SU-DHL-6 (cell line): Measurements from ENCODE around the gene ETFDH.

ENCODE experiments used
- H2AFZ ChIP-seq: fragments of 200-600 bp; sonication (generic); 2 replicates; pipeline ENCODE4 v1.6.1; 2014; ENCODE audit warnings: low read depth, mild to moderate bottlenecking, moderate library complexity, mixed read lengths, antibody characterized with exemption, low read length; ENCODE audit not compliant: severe bottlenecking
- H3F3A ChIP-seq: fragments of 200-600 bp; shearing (Covaris generic); 2 replicates; pipeline ENCODE4 v1.6.0; 2016; ENCODE audit warnings: antibody characterized with exemption, mild to moderate bottlenecking; ENCODE audit not compliant: insufficient read depth
- H3K27ac ChIP-seq: fragments of 200-600 bp; sonication (generic); 2 replicates; pipeline ENCODE4 v1.5.1; 2016; ENCODE audit warnings: low read depth, mild to moderate bottlenecking, low read length, moderate library complexity, mixed read lengths
- H3K27me3 ChIP-seq: fragments of 200-600 bp; sonication (generic), shearing (Covaris generic); 2 replicates; pipeline ENCODE4 v1.6.0; 2014; ENCODE audit warnings: mild to moderate bottlenecking, low read length
- H3K36me3 ChIP-seq: fragments of 200-600 bp; sonication (generic); 2 replicates; pipeline ENCODE4 v1.6.1; 2014; ENCODE audit warnings: mild to moderate bottlenecking, low read length, mixed read lengths
- H3K4me2 ChIP-seq: fragments of 300-600, 200-600 bp; shearing (Covaris generic), sonication (generic); 2 replicates; pipeline ENCODE4 v1.6.0; 2014; ENCODE audit warnings: low read length, low read depth, mild to moderate bottlenecking; ENCODE audit not compliant: poor library complexity, severe bottlenecking
- H3K4me3 ChIP-seq: fragments of 200-600 bp; sonication (generic); 2 replicates; pipeline ENCODE4 v1.5.1; 2014; ENCODE audit warnings: antibody characterized with exemption, low read length, mild to moderate bottlenecking, mixed read lengths; ENCODE audit not compliant: insufficient read depth, poor library complexity, severe bottlenecking
- H3K79me2 ChIP-seq: fragments of 200-600 bp; sonication (generic); 2 replicates; pipeline ENCODE4 v1.6.1; 2014; ENCODE audit warnings: mild to moderate bottlenecking, low read length, moderate library complexity; ENCODE audit not compliant: insufficient read depth
- H3K9ac ChIP-seq: fragments of 200-600 bp; sonication (generic); 2 replicates; pipeline ENCODE4 v1.7.0; 2014; ENCODE audit warnings: mild to moderate bottlenecking, low read length
- H3K9me2 ChIP-seq: fragments of 200-600 bp; sonication (generic); replicated peaks from 2 replicates; pipeline ENCODE4 v1.6.1; 2014; ENCODE audit warnings: low read length; ENCODE audit not compliant: insufficient read depth
- H3K9me3 ChIP-seq: fragments of 200-600 bp; sonication (generic); 2 replicates; pipeline ENCODE4 v1.6.1; 2014; ENCODE audit warnings: low read length, mixed read lengths; ENCODE audit not compliant: insufficient read depth
- H4K20me1 ChIP-seq: fragments of 200-600 bp; sonication (generic); 2 replicates; pipeline ENCODE4 v1.6.1; 2014; ENCODE audit warnings: low read depth, mild to moderate bottlenecking, antibody characterized with exemption, low read length, moderate library complexity, mixed read lengths
- EZH2phosphoT487 ChIP-seq: fragments of 200-600 bp; sonication (generic), shearing (Covaris generic); conservative IDR thresholded peaks from 2 replicates; pipeline ENCODE4 v1.6.1; 2018; ENCODE audit warnings: mild to moderate bottlenecking, antibody characterized with exemption, low read length, moderate library complexity, mixed read lengths
- TF ChIP-seq, protein P1 (sequence below): fragments of 200-600 bp; sonication (generic); IDR thresholded peaks from one replicate; pipeline ENCODE4 v1.5.1; 2017; ENCODE audit warnings: antibody characterized with exemption, mild to moderate bottlenecking, low read length, moderate library complexity; ENCODE audit not compliant: insufficient read depth, poor library complexity, severe bottlenecking

ETFDH gene

DNA sequence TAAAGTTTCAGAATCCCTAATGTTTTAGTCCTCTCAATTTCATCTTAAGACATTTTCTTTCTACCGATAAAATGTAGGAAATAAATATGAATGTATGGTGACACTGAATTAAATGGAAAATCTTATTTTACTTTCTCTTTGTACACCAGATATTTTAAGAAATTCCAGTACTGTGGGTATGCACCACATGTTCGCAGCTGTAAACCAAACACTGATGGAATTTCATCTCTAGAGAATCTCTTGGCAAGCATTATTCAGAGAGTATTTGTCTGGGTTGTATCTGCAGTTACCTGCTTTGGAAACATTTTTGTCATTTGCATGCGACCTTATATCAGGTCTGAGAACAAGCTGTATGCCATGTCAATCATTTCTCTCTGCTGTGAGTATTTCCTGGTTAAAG, 27.3 kb upstream of the ETFDH start:
- Histone ChIP-seq H3K27me3 (no peaks in the 10 kb centered on the region), H3K9ac (no peak overlapping the region), H2AFZ (no peak overlapping the region), H3K4me2 (no peak overlapping the region), H3K27ac (no peak overlapping the region), H3K36me3 (no peaks in the 10 kb centered on the region), H3F3A (no peaks in the 10 kb centered on the region), H4K20me1 (no peaks in the 10 kb centered on the region), H3K9me2 (no peaks in the 10 kb centered on the region), H3K4me3 (no peak overlapping the region), H3K79me2 (no peaks in the 10 kb centered on the region), H3K9me3 (no peaks in the 10 kb centered on the region)
- TF ChIP-seq, protein P1, sequence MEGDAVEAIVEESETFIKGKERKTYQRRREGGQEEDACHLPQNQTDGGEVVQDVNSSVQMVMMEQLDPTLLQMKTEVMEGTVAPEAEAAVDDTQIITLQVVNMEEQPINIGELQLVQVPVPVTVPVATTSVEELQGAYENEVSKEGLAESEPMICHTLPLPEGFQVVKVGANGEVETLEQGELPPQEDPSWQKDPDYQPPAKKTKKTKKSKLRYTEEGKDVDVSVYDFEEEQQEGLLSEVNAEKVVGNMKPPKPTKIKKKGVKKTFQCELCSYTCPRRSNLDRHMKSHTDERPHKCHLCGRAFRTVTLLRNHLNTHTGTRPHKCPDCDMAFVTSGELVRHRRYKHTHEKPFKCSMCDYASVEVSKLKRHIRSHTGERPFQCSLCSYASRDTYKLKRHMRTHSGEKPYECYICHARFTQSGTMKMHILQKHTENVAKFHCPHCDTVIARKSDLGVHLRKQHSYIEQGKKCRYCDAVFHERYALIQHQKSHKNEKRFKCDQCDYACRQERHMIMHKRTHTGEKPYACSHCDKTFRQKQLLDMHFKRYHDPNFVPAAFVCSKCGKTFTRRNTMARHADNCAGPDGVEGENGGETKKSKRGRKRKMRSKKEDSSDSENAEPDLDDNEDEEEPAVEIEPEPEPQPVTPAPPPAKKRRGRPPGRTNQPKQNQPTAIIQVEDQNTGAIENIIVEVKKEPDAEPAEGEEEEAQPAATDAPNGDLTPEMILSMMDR = no peak
- no peak for TF ChIP-seq EZH2phosphoT487

- H3K27ac ChIP-seq = no peak overlapping the region
Measured at GRCh38 chr4:158649111-158649680, 22.9 kb upstream of the ETFDH start.

GRCh38 chr4:158652920-158653319, 19.2 kb upstream of the ETFDH start:
- Histone ChIP-seq H3K36me3 (no peaks in the 10 kb centered on the region), H3K27ac (no peak overlapping the region), H4K20me1 (no peaks in the 10 kb centered on the region), H3K79me2 (no peaks in the 10 kb centered on the region), H3F3A (no peaks in the 10 kb centered on the region), H3K9me3 (no peaks in the 10 kb centered on the region), H2AFZ (no peak overlapping the region), H3K4me2 (no peak overlapping the region), H3K27me3 (no peaks in the 10 kb centered on the region), H3K9me2 (no peaks in the 10 kb centered on the region), H3K9ac (no peak overlapping the region), H3K4me3 (no peak overlapping the region)
- TF ChIP-seq, protein P1 = no peak
- no peak for TF ChIP-seq EZH2phosphoT487

More at GRCh38 chr4:158649111-158649680, 22.9 kb upstream of the ETFDH start:
- Histone ChIP-seq H3K36me3 (no peaks in the 10 kb centered on the region), H3K9me2 (no peaks in the 10 kb centered on the region), H3K9ac (no peak overlapping the region), H2AFZ (no peak overlapping the region), H3K4me2 (no peak overlapping the region), H3K9me3 (no peaks in the 10 kb centered on the region), H3K79me2 (no peaks in the 10 kb centered on the region), H4K20me1 (no peaks in the 10 kb centered on the region), H3K4me3 (no peak overlapping the region), H3F3A (no peaks in the 10 kb centered on the region), H3K27me3 (no peaks in the 10 kb centered on the region)
- TF ChIP-seq EZH2phosphoT487 = no peak
- TF ChIP-seq, protein P1 = no peak

GRCh38 chr4:158656439-158656838, 15.7 kb upstream of the ETFDH start:
- Histone ChIP-seq H3K9me3 (no peaks in the 10 kb centered on the region), H3K27me3 (no peaks in the 10 kb centered on the region), H3K9ac (no peak overlapping the region), H3K27ac (no peak overlapping the region), H3F3A (no peaks in the 10 kb centered on the region), H3K4me2 (no peak overlapping the region), H2AFZ (no peak overlapping the region), H3K9me2 (no peaks in the 10 kb centered on the region), H3K36me3 (no peaks in the 10 kb centered on the region), H3K79me2 (no peaks in the 10 kb centered on the region), H3K4me3 (no peak overlapping the region), H4K20me1 (no peaks in the 10 kb centered on the region)
- TF ChIP-seq EZH2phosphoT487 = no peak
- TF ChIP-seq, protein P1 = no peak
